Bone marrow (tissue), 2 donors: ENCODE results near the gene TGFB2.

Source experiments
- DNase-seq, 2 donors: peaks; one replicate each; lab custom pipeline; 2025; lab: John Stamatoyannopoulos, UW

Gene TGFB2

DNA sequence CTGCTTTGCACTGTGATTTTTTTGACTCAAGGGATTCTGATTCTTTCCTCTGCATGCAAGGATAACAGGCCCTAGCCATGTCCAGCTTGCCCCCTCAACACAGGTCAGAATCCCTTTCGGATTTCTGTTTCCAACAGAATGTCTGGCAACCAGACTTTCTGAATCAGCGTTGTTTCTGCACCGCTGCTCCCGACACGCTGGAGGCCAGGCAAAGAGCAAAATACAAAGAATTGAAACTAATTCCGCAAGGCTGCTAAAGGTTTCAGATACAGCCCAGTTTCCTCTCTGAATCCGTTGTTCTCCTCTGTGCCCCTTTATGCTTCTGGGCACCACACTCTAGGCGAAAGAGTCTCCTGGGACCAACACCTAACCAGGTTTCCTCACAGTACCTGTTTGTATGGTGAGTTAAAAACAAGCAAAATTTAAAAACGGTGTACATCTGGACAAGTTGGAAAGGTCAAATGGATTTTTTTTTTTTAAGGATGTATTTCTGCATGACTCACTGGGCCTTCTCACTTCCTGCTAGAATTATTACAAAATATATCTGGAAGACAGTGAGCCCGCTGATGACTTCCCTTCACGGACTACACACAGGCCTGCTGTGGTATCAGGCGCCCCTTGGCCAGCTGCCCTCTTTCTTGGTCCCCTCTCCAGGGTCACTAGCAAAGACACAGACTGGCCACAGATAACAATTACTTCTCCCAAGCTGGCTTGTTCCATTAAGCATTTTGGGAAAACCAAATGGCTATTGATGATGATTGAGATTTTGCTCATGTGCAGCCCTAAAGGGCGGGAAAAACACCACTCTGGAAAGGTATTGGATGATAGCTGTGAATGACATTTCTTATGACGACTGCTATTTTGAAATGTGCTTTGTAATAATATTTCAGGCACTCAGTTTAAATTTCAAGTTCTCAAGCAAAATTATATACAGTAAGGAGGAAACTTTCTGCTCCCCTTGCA lies 118.3 kb downstream of the TGFB2 start:
- DNase-seq = no peak

DNA sequence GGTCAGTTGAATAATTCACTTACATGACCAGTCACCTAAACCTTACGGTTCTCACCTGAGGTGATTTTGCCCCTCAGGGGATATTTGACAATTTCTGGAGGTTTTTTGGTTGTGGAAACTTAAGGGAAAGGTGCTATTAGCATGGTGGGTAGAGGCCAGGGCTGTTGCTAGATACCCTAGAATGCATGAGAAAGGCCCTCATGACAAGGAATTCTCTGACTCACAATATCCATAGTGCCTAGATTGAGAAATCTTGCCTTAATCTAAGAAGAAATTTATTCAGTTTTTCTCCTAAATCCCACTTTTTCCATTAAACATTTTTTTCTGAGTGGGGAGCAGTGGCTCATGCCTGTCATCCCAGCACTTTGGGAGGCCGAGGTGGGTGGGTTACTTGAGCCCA lies 119.7 kb downstream of the TGFB2 start:
- no peak for DNase-seq

DNA sequence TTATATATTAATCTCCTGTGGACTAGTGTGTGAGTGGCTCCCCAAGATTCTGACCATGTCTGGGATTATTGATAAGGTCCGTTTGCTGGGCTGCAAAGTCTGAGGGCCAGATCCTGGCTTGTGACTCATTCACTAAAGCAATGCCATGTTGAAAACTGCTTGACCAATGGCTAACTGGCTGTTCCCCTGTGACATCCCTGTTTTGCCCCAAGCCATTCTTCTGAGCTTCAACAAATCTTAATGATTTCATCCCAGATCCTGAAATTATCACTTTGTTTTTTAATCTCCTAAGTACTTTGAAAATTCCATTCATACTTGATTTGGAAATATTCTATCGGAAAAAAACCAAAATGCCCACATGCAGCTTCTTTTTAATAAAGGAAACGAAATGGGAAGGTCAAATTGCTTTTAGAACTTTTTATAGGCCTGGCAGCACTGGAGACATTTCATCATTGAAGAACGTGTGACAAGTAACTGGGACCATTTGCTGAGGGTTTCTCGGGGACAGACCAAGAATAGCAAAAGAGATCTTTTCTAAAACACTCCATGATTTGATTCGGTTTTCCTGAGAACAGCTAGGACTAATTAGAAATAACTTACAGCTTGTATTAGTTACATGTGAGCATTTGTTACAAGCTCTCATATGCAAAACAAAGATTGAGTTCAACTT lies 121.3 kb downstream of the TGFB2 start:
- no peak for DNase-seq

DNA sequence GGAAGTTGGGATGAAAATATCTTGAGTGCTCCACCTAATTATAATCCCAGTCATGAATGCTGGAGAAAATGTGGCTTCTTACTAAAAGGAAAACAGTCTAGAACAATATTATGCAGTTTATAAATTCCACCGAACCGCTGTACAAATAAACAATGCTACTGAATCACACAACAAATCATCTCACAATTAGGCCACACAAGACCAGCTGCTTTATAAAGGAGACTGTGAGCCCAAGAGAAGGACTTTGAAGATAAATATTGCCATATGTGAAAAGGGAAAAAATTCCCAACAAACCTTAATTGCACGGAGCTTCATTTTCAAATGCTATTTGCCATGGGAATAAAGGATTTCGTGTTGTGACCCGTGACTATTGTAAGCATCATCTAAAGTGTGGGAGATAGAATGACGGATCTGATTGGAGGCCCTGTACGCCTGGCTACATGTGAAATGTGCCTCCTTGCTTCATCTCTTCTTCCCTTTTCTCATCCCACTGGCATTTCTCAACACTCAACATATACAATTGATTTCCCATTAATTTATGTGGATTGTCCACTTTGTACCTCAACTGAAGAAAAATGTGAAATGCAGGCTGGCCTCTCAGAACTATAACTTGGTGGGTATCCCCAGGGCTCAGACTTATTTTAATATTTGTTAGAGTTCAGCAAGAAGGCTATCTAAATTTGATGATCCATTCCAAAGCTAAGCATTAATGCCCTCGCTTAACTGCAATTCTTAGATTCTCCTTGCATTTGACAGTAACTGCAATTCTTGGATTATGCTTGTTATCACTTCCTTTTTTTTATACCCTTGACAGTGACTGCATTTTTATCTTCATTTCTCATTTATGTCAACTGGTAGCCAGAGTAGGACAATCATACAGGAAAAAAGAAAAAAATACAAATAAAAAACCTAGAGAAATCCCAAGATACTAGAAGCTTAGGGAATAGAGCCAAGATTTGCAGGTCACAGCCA lies 122.3 kb downstream of the TGFB2 start:
- DNase-seq = no peak

DNA sequence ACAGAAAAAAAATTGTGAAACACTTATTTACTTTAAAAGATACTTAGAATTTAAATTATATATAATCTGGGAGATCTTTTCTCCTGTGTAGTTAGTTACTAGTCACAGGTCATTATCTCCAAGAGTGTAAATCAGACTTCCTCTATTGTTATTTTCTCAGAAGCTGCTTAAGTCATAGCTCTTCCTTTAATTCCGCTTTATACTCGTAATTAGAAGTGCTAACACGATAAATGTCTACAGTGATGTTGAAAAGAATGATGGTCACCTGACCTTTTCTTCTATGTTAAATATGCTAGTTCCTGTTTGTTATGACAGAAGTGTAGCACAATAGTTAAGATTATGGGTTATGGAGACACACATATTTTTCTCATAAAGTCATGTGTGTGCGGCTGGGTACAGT lies 123.6 kb downstream of the TGFB2 start:
- DNase-seq = no peak

DNA sequence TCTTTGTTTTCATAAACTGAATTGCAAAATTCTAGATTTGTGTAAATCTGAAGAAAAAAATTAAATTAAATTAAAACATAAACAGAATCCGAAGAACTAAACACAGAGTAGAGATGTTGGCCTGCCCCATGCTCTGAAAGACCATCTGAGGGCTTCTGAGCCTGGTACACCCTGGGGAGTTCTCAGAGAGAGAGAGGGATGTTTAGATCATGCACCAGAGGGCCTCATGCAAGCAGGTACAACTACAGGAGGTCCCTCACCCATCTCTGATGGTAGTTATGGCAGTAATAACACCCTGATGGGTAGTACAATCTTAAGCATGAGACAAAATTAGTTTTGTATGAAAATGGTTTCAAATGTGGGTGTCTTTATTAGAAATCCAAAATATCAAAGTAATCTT lies 127.7 kb downstream of the TGFB2 start:
- no peak for DNase-seq

DNA sequence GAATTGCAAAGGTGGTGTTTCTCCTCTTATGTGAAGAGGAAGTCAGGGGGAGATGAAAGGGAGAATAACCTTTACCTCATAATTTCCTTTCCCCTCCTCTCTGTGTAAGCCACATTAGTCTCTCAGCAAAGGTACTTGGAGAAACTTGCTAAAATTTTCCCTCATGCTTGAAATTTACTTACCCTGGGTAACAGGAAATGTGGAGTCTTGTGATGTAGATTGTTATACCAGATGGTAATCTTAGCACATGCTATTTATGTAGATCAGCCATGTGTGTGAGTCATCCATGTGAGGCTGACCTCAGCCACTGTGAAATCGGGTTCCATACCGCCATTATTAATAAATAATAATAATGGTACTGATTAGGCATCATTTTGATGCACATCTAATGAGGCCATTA lies 128.4 kb downstream of the TGFB2 start:
- no peak for DNase-seq

DNA sequence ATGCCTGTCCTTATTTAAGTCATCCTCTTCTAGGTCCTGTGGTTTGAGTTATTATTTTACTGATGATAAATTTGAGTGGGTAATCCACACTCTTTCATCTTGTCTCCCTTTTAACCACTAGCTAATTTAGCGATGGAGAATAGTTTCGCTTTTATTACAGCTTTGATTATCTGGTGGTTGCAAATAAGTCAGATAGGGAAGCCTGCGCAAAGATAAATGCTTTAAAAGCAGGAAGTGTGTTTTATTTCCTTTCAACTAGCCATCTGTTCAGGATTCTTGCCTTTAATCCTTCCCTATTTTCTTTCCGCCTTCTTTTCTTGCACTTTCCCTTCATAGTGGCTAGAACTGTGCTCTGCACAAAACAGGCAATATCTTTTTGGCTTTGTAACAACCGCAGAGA lies 129.0 kb downstream of the TGFB2 start:
- DNase-seq = no peak

DNA sequence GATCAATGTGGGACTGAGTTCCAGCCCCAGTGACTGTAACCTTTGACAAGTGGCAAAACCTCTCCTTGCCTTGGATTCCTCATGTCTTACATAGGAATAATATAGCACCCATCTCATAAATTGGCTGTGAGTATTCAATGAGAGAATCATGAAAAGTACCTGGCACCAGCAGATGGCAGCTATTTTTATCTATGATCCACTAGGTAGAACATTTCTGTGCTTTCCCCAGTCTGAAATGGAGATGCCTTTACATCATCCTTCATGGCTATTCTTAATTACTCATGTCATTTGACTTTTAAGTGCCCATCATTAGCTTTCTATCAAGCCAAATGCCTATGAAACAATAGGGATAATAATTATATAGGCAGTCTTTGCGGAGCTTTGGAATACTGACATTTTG lies 130.1 kb downstream of the TGFB2 start:
- no peak for DNase-seq

DNA sequence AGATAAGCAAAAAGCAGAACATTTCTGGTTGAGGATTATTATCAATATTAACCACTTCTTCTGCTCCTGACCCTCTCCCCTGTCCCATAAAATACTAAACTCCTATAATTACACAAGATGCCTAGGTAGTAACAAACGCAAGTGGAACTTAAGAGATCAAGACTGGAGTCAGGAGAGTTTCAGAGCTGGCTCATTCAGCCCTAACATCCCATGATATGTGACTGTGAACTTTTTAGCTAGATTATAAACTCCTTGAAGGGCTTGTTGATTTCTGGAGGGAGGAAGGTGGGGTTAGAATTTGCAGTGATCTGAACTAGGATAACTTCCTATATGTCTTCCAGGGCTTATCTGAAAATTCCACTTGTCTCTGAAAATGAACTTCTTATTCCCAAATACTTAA lies 130.6 kb downstream of the TGFB2 start:
- no peak for DNase-seq

DNA sequence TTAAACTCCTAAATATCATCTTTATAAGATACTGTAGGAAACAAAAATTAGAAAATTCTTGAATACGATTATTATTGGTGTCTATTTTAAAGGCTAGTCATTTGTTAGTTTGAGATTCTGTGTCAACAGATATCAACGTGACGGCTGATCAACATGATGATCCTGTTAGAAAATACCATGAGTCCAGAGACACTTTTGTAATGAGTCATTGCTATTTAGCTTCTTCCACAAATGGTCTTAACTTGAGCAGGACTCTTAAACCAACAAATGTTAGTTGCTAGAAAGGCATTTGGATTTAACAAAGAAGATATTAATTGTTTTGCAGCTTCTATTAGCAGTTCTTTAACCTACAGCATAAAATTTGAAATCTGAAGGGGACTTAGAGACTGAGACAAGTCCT lies 131.2 kb downstream of the TGFB2 start:
- no peak for DNase-seq

DNA sequence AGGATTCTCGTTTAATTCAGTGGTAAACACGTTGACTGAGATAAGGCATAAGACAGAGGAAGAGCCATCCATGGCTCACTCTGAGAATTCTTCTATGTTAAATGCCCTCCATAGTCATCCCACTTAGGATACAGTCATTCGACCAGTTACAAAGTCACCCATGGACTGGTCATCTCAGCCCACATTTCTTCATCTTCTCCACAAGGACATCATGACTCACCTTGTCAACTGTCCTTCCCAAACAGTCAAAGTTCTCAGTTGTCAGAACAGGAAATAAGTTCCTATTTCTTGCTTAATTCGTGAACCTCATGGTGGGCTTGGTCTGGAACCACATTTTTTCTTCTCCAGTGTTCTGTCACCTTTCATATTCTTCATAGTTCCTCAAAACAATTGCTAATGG lies 133.2 kb downstream of the TGFB2 start:
- no peak for DNase-seq

DNA sequence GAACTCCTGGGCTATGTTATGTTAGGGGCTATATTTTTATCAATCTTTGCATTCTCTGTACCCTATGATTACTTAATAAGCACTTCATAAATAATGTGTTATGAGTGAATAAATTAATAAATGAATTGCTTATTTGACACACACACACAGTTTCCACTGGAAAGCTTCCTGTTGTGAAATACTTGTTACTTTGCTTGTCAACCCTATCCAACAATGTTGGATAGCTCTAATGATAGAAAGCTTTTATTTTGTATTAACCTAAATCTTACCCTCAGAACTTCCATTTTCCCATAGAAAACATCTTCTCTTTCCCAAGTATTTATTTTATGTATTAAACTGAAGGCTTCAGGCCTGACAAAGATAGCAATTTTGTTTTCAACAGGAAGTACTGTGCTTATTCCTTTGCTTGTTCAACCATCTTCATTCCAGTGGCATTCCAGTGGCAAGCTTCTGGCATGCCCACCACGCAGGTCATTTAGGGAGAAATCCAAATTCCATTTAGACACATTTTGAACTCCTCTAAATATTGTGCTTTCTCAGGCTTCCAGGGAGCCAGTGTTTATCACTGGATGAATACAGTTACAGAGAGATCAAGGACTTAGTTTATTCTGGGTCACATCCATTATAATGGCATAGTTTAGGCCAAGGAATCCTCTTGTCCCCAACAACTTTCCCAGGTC lies 134.4 kb downstream of the TGFB2 start:
- DNase-seq = no peak

DNA sequence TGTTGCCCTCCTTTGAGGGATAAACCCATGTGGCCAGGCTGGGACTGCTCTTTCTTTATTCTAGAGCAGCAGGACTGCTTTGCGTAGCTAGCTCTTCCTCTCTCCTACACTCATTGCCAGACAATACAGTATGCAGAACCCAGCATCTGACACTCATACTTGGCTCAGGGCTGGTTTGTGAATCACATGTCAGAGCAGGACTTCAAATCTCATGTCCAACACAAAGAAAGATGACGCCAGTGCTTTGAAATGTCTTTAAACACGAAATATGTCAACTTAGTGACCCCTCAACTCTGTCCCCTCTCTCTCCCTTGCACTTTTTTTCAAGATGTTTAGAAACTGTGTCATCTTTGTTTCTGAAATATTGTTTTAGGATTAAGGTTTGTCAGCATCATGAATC lies 135.0 kb downstream of the TGFB2 start:
- no peak for DNase-seq

DNA sequence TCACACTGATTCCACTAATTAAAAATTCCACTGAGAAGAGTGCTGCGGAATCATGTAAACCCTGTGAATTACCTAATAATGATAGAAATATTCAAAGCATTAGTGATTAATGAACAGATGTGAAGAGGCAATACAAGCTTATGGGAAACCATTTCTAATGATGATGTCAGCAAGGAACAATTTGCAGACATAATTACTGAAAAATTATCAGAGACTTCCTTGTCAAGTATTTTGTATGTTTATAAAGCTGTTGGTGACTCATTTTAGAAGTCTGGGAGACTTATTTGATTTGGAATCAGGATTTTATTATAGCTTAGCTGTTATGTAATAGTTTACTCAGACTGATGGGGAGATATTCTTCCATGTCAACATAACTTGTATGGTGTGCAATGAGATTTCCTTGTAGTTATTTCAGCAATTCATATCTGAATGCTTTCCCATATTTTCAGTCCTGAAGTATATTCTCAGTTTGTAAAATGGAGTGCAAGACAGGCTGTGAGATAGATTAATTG lies 135.5 kb downstream of the TGFB2 start:
- no peak for DNase-seq

DNA sequence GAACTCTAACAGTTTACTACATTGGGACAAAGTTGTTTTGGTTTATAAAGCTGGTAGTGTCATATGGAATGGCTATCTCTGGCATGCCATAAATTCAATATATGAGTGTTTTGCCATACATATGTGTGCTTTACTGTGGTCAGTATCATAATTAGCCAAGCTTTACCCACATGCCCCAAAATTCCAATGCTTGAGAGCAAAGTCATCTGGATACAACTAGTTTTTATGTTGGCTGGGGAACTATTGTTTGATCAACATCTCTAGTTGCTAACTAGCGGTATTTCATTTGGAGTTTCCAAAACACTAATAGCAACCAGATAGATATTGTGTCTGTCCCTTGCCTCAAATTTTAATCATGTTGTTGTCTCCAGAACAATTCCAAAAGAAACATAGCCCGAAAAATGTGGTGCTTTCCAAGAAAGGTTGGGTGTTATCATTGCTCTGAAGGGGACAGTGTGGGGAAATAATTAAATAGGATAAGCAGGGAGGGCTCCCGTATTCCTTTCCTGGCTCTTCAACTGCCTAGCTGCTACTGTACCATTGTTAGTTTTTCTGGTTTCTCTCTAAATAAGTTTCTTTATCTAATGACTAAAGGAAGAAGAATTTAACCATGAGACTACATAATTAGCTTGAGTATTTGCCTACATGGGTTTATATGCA lies 136.1 kb downstream of the TGFB2 start:
- no peak for DNase-seq

DNA sequence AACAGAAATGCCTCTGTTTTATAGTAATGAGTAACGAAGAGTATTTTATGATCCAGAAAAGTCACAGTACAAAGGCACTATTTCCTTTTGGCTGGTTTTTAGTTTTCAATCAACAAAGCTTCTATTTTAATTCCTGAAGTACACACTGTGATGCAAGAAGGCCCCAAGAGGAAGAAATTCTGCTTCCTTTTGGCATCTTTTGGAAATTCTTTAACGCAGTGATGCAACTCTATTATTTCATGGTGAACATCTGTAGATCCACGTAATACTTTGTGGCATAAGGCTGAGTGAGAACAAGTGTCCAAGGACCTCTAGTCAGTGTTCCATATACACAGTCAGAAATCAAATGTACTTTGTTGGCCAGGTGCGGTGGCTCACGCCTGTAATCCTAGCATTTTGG lies 137.5 kb downstream of the TGFB2 start:
- no peak for DNase-seq

DNA sequence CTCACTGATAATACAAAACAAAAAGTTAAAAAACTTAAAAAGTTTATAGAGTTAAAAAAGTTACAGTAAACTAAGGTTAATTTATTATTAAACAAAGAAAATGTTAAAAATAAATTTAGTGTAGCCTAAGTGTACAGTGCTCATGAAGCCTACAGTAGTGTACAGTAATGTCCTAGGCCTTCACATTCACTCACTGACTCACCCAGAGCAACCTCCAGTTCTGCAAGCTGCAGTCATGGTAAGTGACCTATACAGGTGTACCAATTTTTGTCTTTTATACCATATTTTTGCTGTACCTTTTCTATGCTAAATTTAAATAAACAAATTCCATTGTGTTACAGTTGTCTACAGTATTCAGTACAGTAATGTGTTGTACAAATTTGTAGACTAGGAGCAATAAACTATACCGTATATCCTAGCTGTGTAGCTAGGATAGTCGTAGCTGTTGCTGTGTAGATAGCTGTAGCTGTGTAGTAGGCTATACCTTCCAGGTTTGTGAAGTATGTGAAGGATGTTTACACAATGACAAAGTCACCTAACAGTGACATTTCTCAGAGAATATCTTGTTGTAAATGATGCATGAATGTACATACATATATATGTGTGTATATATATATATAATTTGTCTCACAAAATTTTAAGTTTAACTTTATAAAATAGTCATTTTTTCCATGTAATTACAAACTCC lies 140.2 kb downstream of the TGFB2 start:
- no peak for DNase-seq

DNA sequence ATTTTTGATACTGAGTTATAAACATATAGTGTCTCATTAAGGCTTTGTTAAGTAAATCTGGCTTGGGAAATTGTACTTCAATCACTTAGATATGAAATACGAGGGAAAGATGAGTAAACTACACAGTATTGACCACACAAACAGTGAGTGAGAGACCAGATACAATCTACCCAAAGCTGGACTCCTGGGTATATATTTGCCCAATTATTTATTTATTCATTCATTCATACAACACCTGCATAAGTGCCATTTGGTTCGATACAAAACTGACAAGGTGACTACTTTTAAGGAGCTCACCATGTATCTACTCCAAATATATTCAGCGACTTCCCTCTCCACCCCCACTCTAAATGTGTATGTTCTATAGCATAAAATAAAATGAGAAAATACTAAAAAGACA lies 143.4 kb downstream of the TGFB2 start:
- no peak for DNase-seq

DNA sequence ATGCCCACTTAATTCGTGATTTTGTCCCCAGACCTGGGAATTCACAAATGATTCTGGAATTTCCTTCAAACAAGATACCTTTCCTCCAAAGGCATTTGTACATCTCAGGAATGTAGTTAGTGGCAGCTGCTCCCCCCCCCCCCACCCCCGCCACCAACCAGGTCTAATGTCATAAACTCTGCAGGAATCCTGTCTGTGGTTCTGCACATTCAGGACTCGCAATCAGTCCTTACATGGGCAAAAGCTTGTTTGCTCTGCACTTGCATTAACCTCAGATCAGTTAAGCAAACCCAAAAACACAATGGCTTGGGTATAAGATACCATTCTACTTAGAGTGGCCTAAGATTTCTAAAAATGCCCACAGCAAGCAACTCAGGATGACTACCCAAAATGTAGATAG lies 143.8 kb downstream of the TGFB2 start:
- no peak for DNase-seq
